HepG2 (cell line): ENCODE results near the gene HRH3. TPM values are rescaled to one million over a fixed set of nuclear protein-coding genes. Genes with fewer than 3 reads are reported as not detected.

Experiments
- ARNTL ChIP-seq: sonication (generic); formaldehyde crosslinking; IDR thresholded peaks from 2 replicates; pipeline ENCODE4 v1.4.0; 2020; ENCODE audit warnings: mild to moderate bottlenecking, missing genetic modification reagents
- ATAD3A ChIP-seq: sonication (generic); formaldehyde crosslinking; IDR thresholded peaks from 2 replicates; pipeline ENCODE4 v1.4.0; 2020; ENCODE audit warnings: missing genetic modification reagents
- ELK4 ChIP-seq: sonication (generic); formaldehyde crosslinking; IDR thresholded peaks from 2 replicates; pipeline ENCODE4 v1.9.0; 2021; ENCODE audit warnings: missing genetic modification reagents, borderline replicate concordance
- ETV6 ChIP-seq: sonication (generic); formaldehyde crosslinking; conservative IDR thresholded peaks from 2 replicates; pipeline ENCODE4 v1.4.0; 2020; ENCODE audit warnings: missing genetic modification reagents
- MEIS1 ChIP-seq: sonication (generic); formaldehyde crosslinking; IDR thresholded peaks from 2 replicates; pipeline ENCODE4 v1.9.0; 2021; ENCODE audit warnings: mild to moderate bottlenecking, missing genetic modification reagents, moderate library complexity, borderline replicate concordance
- MXI1 ChIP-seq: IDR thresholded peaks from 3 replicates; pipeline ENCODE4 v1.6.1; 2012; ENCODE audit warnings: low read depth, low read length, inconsistent platforms, borderline replicate concordance
- NCOA1 ChIP-seq: sonication (generic); formaldehyde crosslinking; IDR thresholded peaks from 2 replicates; pipeline ENCODE4 v1.9.0; 2021; ENCODE audit warnings: missing genetic modification reagents
- PAXIP1 ChIP-seq: sonication (generic); formaldehyde crosslinking; conservative IDR thresholded peaks from 2 replicates; pipeline ENCODE4 v1.4.0; 2020; ENCODE audit warnings: mild to moderate bottlenecking, missing genetic modification reagents, moderate library complexity
- RFX5 ChIP-seq: IDR thresholded peaks from 2 replicates; pipeline ENCODE4 v1.6.1; 2011; ENCODE audit warnings: low read depth, low read length, improper control_type of control experiment
- SNAPC4 ChIP-seq: sonication (generic); formaldehyde crosslinking; IDR thresholded peaks from 2 replicates; pipeline ENCODE4 v1.4.0; 2020; ENCODE audit warnings: mild to moderate bottlenecking, missing genetic modification reagents
- TFAP4 ChIP-seq: sonication (generic); IDR thresholded peaks from 2 replicates; pipeline ENCODE4 v1.6.1; 2016; ENCODE audit warnings: low read depth, borderline replicate concordance
- U2AF1 ChIP-seq: fragments of 200-400 bp; formaldehyde crosslinking; optimal IDR thresholded peaks from 2 replicates; pipeline ENCODE3; 2017; ENCODE audit warnings: mild to moderate bottlenecking, low read depth, low read length
- ZC3H13 ChIP-seq: sonication (generic); formaldehyde crosslinking; IDR thresholded peaks from 2 replicates; pipeline ENCODE4 v1.8.1; 2023; ENCODE audit warnings: mild to moderate bottlenecking, missing genetic modification reagents, moderate library complexity
- ZNF282 ChIP-seq: fragments of 450-650 bp; IDR thresholded peaks from 2 replicates; pipeline ENCODE4 v1.6.1; 2018; ENCODE audit not compliant: partially characterized antibody
- ZNF550 ChIP-seq: sonication (generic); formaldehyde crosslinking; IDR thresholded peaks from 2 replicates; pipeline ENCODE4 v1.4.0; 2020; ENCODE audit warnings: mild to moderate bottlenecking, missing genetic modification reagents, borderline replicate concordance
- ZNF562 ChIP-seq: sonication (generic); formaldehyde crosslinking; IDR thresholded peaks from 2 replicates; pipeline ENCODE4 v1.8.0; 2022; ENCODE audit warnings: missing genetic modification reagents, borderline replicate concordance
- ZNF570 ChIP-seq: sonication (generic); formaldehyde crosslinking; IDR thresholded peaks from 2 replicates; pipeline ENCODE4 v1.4.0; 2020; ENCODE audit warnings: mild to moderate bottlenecking, missing genetic modification reagents, borderline replicate concordance
- ZNF614 ChIP-seq: IDR thresholded peaks from 2 replicates; pipeline ENCODE4 v1.6.1; 2018; ENCODE audit warnings: missing biosample characterization, missing genetic modification reagents, inconsistent platforms, borderline replicate concordance
- ZNF772 ChIP-seq: sonication (generic); formaldehyde crosslinking; IDR thresholded peaks from 2 replicates; pipeline ENCODE4 v1.5.0; 2020; ENCODE audit warnings: mild to moderate bottlenecking, missing genetic modification reagents
- ZSCAN22 ChIP-seq: sonication (generic); formaldehyde crosslinking; IDR thresholded peaks from 2 replicates; pipeline ENCODE4 v1.4.0; 2020; ENCODE audit warnings: mild to moderate bottlenecking, missing genetic modification reagents
- polyA plus RNA-seq, 8 experiments: library from polyadenylated mRNA; depleted of rRNA in 3 of 8; stranded (reverse) in 7 of 8; unstranded in 1 of 8; fragments of >200 nt; fragmentation: Illumina TruSeq in 4 of 8; extraction: Trizol in 4 of 8; gene quantifications; 2 replicates each; pipeline versions ENCODE4 v1.2.1 to v1.2.3, GENCODE V29; 2011 to 2016; ENCODE audit warnings: low read depth in 4 of 8, missing spikeins in 1 of 8, mixed read lengths in 1 of 8; ENCODE audit not compliant: insufficient read depth in 1 of 8
- total RNA-seq, 5 experiments: library from RNA; depleted of rRNA; stranded (reverse); fragments of >200 nt; fragmentation: Illumina TruSeq; extraction: Trizol; gene quantifications; 2 replicates each; pipeline ENCODE4 v1.2.3, GENCODE V29; 2016; ENCODE audit warnings: low read depth in 1 of 5

Gene HRH3
- total and polyA plus RNA-seq, 2 of the 13 experiments (the other 11 are each of a cell fraction or from before 2014, with no cell fraction given): 0.18 TPM; not detected in 1

GRCh38 chr20:62239278-62239879, 19.3 kb upstream of the HRH3 start (continued):
- TF ChIP-seq ZNF570: no peak
- no peak for TF ChIP-seq ELK4
- no peak for TF ChIP-seq ATAD3A (CRISPR knock-in tag)
- 0 out of 2 replicates have a peak, but pooled peaks have one; percentile 41 for TF ChIP-seq ZNF614
- TF ChIP-seq ZC3H13: no peak
- 0 out of 2 replicates have a peak, but pooled peaks have one; percentile 11 for TF ChIP-seq ARNTL
- TF ChIP-seq TFAP4: peak; percentile 58; the same call in 1 of the 2 replicates
- no peak for TF ChIP-seq NCOA1 (CRISPR knock-in tag)
- TF ChIP-seq PAXIP1: no peak
- TF ChIP-seq ZNF282: no peak
- no peak for TF ChIP-seq ZSCAN22 (CRISPR knock-in tag)
- no peak for TF ChIP-seq ZNF550 (CRISPR knock-in tag)
- TF ChIP-seq MXI1: no peak
- no peak for TF ChIP-seq RFX5
- no peak for TF ChIP-seq MEIS1 (CRISPR knock-in tag)
- no peak for TF ChIP-seq ZNF562 (CRISPR knock-in tag)
- TF ChIP-seq U2AF1: no peak
- no peak for TF ChIP-seq SNAPC4 (CRISPR knock-in tag)
- peak; percentile 11; the same call in 1 of the 2 replicates for TF ChIP-seq ETV6
- TF ChIP-seq ZNF772 (CRISPR knock-in tag): peak; percentile 80
